Fibroblast of skin of abdomen (primary cell): Measurements from ENCODE around the gene KDELR3. TPM values are rescaled to one million over a fixed set of nuclear protein-coding genes. Genes with fewer than 3 reads are reported as not detected.

Experiments
- DNase-seq: peaks from one replicate; pipeline ENCODE4 v3.0.0-alpha.2; 2013
- polyA plus RNA-seq, 2 experiments: library from polyadenylated mRNA; unstranded; fragments of 120-200 nt; gene quantifications; one replicate each; pipeline ENCODE4 v1.2.1, GENCODE V29; 2013; ENCODE audit not compliant: insufficient read length in 2 of 2

The KDELR3 gene
- polyA plus RNA-seq (2013, experiment 1 of 2; ENCODE audit: insufficient read length), result 98.7 TPM
- 103 TPM for polyA plus RNA-seq (2013, experiment 2 of 2; ENCODE audit: insufficient read length)

- peak; percentile 78 for DNase-seq
Observed at GRCh38 chr22:38467904-38468442, at the start of gene KDELR3. Gene KDELR3 (plus strand): TSS chr22:38468096. CDS start chr22:38468234, 138 bp downstream.

- no peak for DNase-seq
Observed at GRCh38 chr22:38418589-38418988, 49.3 kb upstream of the KDELR3 start.

GRCh38 chr22:38419121-38419857 is 48.6 kb upstream of the KDELR3 start:
- DNase-seq, result no peak

DNA sequence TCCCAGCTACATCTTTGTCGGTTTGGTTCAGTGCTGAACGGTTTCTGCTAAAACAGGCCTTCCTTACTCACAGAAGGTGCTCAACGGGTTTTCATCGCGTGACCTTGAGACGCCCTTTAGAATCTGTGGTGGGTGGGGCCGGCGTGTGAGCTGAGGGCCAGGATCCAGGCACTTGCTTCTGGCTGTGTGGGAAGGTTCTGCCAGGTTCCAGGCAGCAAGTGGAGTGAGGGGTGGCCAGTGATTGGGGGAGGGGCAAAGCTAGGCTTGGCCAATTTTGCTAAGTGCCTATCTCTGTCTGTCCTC is 48.1 kb upstream of the KDELR3 start:
- DNase-seq, result no peak

- DNase-seq, result no peak
Observed at GRCh38 chr22:38420734-38421133, 47.2 kb upstream of the KDELR3 start.

DNA sequence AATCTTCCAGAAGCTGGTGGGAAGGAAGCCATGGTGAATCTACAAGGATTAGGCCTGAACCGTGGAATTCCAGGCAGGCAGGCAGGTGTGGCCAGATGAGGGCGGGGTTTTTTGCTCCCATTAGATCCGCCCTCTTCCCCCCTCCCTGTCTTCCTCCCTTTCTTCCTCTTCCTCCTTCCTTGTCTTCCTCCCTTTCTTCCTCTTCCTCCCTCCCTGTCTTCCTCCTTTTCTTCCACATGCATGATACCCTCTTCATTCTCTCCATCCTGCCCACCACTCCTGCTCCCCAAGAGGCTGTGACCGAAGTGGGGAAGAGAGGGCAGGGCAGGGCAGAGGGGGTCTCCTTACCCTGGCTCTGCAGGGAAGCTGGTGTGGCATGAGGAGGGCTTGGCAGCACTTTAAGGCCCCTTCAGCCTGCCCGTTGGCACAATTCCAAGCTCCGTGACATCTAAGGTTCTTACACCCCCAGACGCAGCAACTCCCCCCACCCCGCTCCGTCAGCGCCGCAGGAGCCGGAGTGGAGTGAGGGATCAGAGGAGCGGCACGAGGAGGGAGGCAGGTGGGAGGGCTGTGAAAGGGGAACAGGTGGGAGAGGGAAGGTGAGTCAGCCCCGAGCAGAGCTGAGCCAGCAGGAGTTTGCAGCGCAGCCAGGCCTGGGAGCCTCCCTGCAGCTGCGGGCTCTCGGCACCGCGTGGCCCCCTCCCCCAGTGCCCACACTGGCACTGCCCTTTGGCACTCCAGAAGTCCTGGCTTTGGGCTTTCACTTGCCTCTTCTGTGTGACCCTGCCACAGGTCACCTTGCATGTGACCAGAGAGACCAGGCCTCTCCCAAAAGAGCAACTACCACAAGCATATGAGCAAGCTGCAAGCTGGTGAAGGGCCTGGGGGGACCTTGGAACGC is 45.0 kb upstream of the KDELR3 start:
- no peak for DNase-seq

DNA sequence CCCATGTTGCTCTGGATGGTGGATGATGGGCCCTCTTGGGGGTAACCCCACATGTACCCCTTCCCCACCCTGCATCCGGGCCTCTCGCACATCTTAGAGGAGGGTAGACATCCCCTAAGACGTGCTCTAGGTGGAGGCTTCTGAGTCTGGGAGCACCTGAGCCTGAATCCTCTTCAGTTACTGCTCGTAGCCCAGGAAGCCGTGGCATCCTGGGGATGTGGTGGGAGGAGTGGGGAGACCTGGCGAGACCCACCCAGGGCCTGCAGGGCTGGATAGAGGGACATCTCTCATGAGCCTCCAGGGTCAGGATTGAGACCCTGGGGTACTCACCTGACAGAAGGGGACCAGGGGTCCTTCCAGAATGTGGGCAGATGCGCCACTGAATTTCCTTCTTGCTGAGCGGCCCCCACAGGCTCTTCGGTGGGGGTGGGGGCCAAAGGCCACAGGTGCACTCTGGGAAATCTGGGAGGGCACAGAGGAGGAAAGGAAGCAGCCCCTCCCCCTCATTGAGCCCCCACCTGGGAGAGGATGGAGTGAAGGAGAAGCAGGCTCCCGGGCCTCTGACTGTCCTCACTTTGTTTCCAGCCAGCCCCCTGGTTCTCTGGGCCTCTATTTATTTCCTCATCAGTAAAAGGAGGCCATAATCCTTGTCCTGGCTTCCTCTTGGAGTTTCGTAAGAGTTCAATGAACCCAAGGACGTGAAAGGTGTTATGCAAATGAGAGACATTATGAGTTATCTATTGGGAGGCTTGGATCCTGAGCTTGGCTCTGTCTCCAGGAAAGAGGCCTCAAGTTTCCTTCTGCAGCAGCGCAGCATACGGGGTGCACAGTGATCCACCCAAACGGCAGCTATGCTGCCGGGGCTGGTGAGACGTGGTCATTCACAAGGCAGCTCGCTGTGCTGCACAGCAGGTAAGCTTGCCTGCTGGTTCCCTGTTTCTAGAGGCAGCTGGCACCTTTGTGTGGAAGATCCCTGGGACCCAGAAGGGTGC is 44.1 kb upstream of the KDELR3 start:
- DNase-seq, result no peak

GRCh38 chr22:38424525-38425080 is 43.3 kb upstream of the KDELR3 start:
- DNase-seq, result no peak

DNA sequence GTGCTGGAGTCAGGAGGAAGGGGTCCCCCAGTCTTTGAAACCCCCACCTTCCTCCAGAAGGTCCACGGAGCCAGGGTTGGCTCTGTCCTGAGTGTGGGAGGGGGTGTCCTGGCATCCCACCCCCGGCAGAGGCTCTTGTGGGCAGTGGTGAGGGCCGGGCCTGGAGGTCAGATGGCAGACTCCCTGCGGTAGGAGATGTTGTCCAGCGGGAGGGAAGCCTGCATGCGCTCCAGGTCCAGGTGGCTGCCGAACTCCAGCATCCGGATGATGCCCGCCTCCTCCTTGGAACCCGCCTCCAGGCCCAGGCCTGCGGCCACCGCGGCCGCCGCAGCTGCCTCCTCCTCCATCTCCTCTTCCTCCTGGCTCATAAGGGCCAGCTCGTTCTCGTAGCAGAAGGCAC is 41.3 kb upstream of the KDELR3 start:
- no peak for DNase-seq

GRCh38 chr22:38427465-38427864 is 40.4 kb upstream of the KDELR3 start:
- no peak for DNase-seq

DNA sequence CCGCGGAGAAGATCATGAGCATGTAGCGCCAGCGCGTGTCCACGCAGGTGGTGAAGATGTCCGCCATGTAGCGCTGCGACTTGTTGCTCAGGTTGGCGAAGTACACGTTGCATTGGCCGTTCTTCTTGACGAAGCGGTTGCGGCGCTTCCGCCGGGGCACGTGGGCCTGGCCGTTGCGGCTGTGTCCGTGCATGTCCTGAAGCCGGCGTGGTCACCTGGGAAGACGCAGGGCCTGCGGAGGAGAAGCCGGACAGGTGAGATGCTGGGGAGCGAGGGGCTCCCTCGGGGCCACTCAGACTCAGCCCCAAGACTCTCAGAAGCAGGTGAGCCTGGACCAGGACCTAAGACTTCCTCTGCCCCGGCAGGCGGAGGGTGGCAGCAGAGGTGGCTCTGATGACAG is 40.0 kb upstream of the KDELR3 start:
- no peak for DNase-seq

- no peak for DNase-seq
Observed at GRCh38 chr22:38428714-38429113, 39.2 kb upstream of the KDELR3 start.

DNA sequence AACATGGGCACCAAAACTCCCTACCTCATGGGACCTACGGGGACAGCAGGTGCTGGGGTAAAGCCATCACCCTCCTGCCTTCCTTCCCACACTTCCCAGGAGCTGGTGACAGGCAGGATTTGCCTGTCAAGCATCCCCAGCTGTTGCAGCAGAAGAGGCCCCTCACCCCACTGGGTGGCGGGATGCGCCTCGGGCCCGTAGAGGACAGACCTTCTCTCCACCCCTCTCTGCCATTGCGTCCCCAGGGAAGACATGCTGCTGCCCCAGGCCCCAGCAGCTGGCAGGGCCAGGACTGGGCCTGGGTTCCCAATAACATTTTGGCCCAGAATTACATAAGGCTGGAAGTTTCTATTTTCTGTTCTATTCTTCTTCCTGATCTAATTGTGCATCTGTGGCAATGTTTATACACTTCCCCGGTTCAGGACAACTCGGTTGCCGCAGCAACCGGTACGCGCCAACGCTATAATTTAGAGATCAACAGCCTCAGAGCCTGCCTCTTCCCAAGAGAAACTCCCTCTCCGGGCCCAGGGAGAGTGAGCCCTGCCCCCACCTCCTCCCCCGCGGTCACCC is 38.3 kb upstream of the KDELR3 start:
- DNase-seq, result no peak

- DNase-seq, result no peak
Observed at GRCh38 chr22:38431266-38432010, 36.5 kb upstream of the KDELR3 start.

DNA sequence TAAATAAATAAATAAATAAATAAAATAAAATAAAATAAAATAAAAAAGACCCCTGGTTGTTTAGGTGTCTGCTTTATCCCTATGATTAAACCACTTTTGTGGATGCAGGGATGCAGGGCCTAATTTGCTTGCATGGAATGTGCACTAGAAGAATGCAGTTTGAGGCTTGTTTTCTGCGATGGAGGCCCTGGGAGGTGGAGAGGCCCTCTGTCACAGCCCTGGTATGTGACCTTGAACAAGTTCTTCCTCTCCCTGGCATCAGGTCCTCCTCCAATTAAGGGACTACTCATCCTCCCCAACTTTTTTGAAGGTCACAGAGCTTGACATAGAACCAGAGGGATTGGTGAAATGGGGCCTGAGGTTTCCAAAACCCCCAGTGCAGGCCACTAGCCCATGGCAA is 35.6 kb upstream of the KDELR3 start:
- DNase-seq, result peak; percentile 28

DNA sequence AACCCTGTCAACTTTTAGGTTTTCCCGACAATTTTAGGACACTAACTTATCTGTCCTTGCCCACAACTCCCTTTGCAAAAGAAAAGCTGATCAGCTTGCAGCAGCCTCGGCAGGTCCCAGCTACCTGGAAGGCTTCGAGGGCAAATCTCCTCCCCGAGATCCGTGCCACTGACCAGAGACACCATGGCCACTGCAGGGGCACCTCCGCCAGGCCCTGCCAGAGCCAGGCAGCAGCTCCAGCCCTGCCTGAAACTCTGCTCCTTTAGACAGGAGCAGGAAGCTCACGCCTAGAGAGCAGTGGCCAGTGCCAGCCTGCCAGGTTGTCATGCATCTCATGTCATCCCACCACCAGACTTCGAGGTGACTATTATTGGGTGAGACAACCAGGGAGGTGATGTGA is 34.0 kb upstream of the KDELR3 start:
- DNase-seq, result no peak

GRCh38 chr22:38435010-38435409 is 32.9 kb upstream of the KDELR3 start:
- no peak for DNase-seq

DNA sequence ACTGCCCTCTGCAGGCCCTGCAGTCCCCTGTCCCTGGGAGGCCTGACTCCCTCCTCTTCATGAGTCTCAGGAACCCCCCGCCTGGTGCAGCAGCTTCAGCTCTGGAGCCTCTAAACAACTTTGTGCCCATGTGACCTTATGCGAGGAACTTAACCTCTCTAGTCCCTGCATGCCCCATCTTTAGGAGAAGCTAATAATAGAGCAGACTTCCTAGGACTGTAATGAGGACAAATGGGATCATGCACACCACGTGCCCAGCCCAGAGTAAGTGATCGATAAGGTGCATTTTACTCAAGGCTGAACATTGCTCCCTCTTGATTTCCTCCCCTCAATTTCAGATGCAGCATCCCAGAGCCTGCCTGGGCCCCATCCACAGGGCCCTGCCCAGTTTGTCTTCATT is 31.9 kb upstream of the KDELR3 start:
- DNase-seq, result no peak

DNA sequence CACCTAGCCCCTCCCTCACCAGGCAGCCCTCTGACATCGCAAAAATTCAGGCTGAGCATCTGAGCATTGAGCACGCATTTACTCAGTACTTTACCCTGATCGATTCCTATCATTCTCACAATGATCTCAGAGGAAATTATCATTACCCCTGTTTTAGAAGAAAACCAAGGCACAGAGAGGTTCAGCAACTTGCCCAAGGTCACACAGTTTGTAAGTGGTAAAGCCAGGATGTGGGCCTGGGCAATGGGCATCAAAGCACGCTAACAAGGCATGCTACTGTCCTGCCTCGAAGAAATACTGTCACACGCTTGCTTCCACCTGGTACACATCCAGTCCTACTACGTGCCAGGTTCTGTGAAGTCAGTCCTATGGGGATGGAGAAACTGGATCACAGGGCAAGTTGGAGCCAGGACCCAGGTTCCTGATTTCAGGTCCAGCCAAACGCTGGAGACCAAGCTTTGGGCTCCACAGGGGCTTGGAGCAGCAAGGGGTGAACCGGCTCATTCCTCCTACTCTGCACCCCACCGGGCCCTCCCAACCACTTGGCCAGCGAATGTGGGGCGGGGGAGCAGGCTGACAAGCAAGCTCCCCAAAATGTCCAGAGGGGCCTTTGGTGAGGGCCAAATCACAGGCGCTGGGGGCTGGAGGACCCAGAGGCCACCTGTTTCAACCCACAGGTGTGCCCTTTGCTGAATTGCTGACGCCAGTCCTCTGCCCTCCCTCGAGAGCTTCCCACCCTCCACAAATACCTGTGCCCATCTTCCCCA is 31.1 kb upstream of the KDELR3 start:
- no peak for DNase-seq

DNA sequence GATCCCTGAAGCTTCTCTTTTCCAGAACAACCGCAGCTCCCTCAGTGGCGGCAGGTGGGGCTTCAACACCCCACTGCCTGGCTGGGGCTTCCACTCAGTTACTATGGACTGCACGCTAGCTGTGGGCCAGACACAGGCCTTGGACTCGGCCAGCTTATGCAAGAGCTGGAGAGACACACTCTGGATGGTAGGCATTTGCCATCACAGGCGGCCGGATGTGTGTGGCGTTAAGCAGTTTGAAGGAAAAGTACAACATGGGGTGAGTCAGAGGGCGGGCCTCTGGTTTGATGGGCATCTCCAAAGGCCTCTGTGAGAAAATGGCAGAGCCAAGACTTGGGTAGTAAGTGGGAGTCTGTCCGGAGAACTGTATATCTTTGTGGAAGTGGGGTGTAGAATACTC is 30.5 kb upstream of the KDELR3 start:
- no peak for DNase-seq
